ENCODE measurements around the gene PUM2. TPM values are rescaled to one million over a fixed set of nuclear protein-coding genes. Genes with fewer than 3 reads are reported as not detected.

PUM2 gene
- total and polyA plus RNA-seq, 9 donors, result 40.5 to 69.6 (median 55.2) TPM

- 78% methylated on average over 3 of the region's 5 CpGs for WGBS (ENCODE audit: insufficient coverage)
- Histone ChIP-seq H3K27ac (ENCODE audit: low read length) (no peak overlapping the region), H3K4me3 (ENCODE audit: low read length) (no peak overlapping the region), H3K36me3 (ENCODE audit: control insufficient read depth, insufficient read depth, low read length) (peaks cover 35% of the 10 kb centered on the region), H3K27me3 (ENCODE audit: control insufficient read depth, insufficient read depth, low read length) (no peaks in the 10 kb centered on the region), H3K9me3 (replicated peaks; ENCODE audit: control insufficient read depth, low read depth, low read length) (no peaks in the 10 kb centered on the region), H3K4me1 (ENCODE audit: control insufficient read depth, insufficient read depth, low read length) (no peaks in the 10 kb centered on the region)
- no peak for DNase-seq
These were observed 50.0 kb downstream of the PUM2 start for GRCh38 chr2:20300656-20301055.

DNA sequence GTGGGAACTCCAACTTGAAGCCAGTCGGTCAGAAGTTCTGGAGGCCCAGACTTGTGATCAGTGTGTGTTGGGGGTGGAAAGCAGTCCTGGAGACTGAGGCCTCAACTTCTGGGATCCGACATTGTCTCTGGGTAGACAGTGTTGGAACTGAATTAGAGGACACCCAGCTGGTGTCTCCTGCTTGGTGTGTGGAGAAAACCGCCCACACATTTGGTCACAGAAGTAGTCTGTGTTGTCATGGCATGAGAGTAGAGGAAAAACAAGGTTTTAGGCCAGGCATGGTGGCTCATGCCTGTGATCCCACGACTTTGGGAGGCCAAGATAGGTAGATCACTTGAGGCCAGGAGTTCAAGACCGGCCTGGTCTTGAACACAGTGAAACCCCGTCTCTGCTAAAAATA, 51.5 kb downstream of the PUM2 start:
- WGBS (ENCODE audit: insufficient coverage), result 94% methylated on average over 5 of the region's 6 CpGs
- H3K4me1 ChIP-seq (ENCODE audit: control insufficient read depth, insufficient read depth, low read length), result no peaks in the 10 kb centered on the region
- no peaks in the 10 kb centered on the region for H3K9me3 ChIP-seq (replicated peaks; ENCODE audit: control insufficient read depth, low read depth, low read length)
- no peak for DNase-seq
- no peaks in the 10 kb centered on the region for H3K27me3 ChIP-seq (ENCODE audit: control insufficient read depth, insufficient read depth, low read length)
- no peak overlapping the region for H3K4me3 ChIP-seq (ENCODE audit: low read length)
- H3K36me3 ChIP-seq (ENCODE audit: control insufficient read depth, insufficient read depth, low read length), result peaks cover 38% of the 10 kb centered on the region
- H3K27ac ChIP-seq (ENCODE audit: low read length), result no peak overlapping the region

GRCh38 chr2:20294231-20294630, 56.4 kb downstream of the PUM2 start:
- Histone ChIP-seq H3K27me3 (ENCODE audit: control insufficient read depth, insufficient read depth, low read length) (no peaks in the 10 kb centered on the region), H3K36me3 (ENCODE audit: control insufficient read depth, insufficient read depth, low read length) (peaks cover 43% of the 10 kb centered on the region), H3K27ac (ENCODE audit: low read length) (no peak overlapping the region), H3K4me1 (ENCODE audit: control insufficient read depth, insufficient read depth, low read length) (peaks cover 3% of the 10 kb centered on the region), H3K4me3 (ENCODE audit: low read length) (no peak overlapping the region), H3K9me3 (replicated peaks; ENCODE audit: control insufficient read depth, low read depth, low read length) (no peaks in the 10 kb centered on the region)
- DNase-seq, result no peak
- no CpG with 5 or more reads among the region's 9 CpGs for WGBS (ENCODE audit: insufficient coverage)

GRCh38 chr2:20292984-20293383, 57.7 kb downstream of the PUM2 start:
- no CpG with 5 or more reads among the region's 5 CpGs for WGBS (ENCODE audit: insufficient coverage)

GRCh38 chr2:20291846-20292408, 58.7 kb downstream of the PUM2 start:
- Histone ChIP-seq H3K27me3 (ENCODE audit: control insufficient read depth, insufficient read depth, low read length) (no peaks in the 10 kb centered on the region), H3K27ac (ENCODE audit: low read length) (no peak overlapping the region), H3K36me3 (ENCODE audit: control insufficient read depth, insufficient read depth, low read length) (peaks cover 44% of the 10 kb centered on the region), H3K4me1 (ENCODE audit: control insufficient read depth, insufficient read depth, low read length) (peaks cover 3% of the 10 kb centered on the region), H3K4me3 (ENCODE audit: low read length) (no peak overlapping the region), H3K9me3 (replicated peaks; ENCODE audit: control insufficient read depth, low read depth, low read length) (no peaks in the 10 kb centered on the region)
- no peak for DNase-seq
- 89% methylated on average over 8 of the region's 13 CpGs for WGBS (ENCODE audit: insufficient coverage)

More at GRCh38 chr2:20292984-20293383, 57.7 kb downstream of the PUM2 start:
- peaks cover 44% of the 10 kb centered on the region for H3K36me3 ChIP-seq (ENCODE audit: control insufficient read depth, insufficient read depth, low read length)
- no peaks in the 10 kb centered on the region for H3K27me3 ChIP-seq (ENCODE audit: control insufficient read depth, insufficient read depth, low read length)
- H3K4me3 ChIP-seq (ENCODE audit: low read length), result no peak overlapping the region
- DNase-seq, result no peak
- no peak overlapping the region for H3K27ac ChIP-seq (ENCODE audit: low read length)
- H3K4me1 ChIP-seq (ENCODE audit: control insufficient read depth, insufficient read depth, low read length), result peaks cover 3% of the 10 kb centered on the region
- no peaks in the 10 kb centered on the region for H3K9me3 ChIP-seq (replicated peaks; ENCODE audit: control insufficient read depth, low read depth, low read length)

DNA sequence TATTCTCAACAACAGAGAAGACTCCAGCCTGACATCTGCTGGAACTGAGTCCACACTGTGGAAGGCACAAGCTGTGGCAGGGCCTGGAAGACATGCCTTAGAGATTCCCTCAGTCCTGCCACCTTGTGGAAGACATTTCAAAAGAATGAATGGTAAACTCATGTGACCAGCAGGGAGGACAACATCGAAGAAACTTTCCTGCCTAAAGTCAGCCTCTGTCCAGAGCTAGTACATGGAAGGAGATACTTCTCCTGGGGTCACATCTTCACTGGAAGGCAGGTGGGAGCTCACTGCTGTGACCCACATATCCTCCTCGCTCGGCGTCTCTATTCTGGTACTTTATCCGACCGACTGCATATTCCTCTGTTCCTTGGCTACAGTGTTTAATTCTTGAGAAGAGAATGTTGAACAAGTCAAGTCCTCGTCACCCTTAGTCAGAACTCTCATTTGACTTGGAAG, 59.5 kb downstream of the PUM2 start:
- Histone ChIP-seq H3K4me3 (ENCODE audit: low read length) (no peak overlapping the region), H3K9me3 (replicated peaks; ENCODE audit: control insufficient read depth, low read depth, low read length) (no peaks in the 10 kb centered on the region), H3K27me3 (ENCODE audit: control insufficient read depth, insufficient read depth, low read length) (no peaks in the 10 kb centered on the region), H3K36me3 (ENCODE audit: control insufficient read depth, insufficient read depth, low read length) (peaks cover 38% of the 10 kb centered on the region), H3K4me1 (ENCODE audit: control insufficient read depth, insufficient read depth, low read length) (peaks cover 3% of the 10 kb centered on the region), H3K27ac (ENCODE audit: low read length) (no peak overlapping the region)
- peak; percentile 76 for DNase-seq
- 0% methylated on average over 1 of the region's 7 CpGs for WGBS (ENCODE audit: insufficient coverage)

GRCh38 chr2:20288642-20289340, 61.9 kb downstream of the PUM2 start:
- no peak overlapping the region for H3K27ac ChIP-seq (ENCODE audit: low read length)
- peaks cover 5% of the 10 kb centered on the region for H3K4me1 ChIP-seq (ENCODE audit: control insufficient read depth, insufficient read depth, low read length)
- no peaks in the 10 kb centered on the region for H3K27me3 ChIP-seq (ENCODE audit: control insufficient read depth, insufficient read depth, low read length)
- no peaks in the 10 kb centered on the region for H3K9me3 ChIP-seq (replicated peaks; ENCODE audit: control insufficient read depth, low read depth, low read length)
- WGBS (ENCODE audit: insufficient coverage), result 77% methylated on average over 3 of the region's 7 CpGs
- H3K36me3 ChIP-seq (ENCODE audit: control insufficient read depth, insufficient read depth, low read length), result peaks cover 45% of the 10 kb centered on the region
- DNase-seq, result peak; percentile 13
- H3K4me3 ChIP-seq (ENCODE audit: low read length), result no peak overlapping the region

DNA sequence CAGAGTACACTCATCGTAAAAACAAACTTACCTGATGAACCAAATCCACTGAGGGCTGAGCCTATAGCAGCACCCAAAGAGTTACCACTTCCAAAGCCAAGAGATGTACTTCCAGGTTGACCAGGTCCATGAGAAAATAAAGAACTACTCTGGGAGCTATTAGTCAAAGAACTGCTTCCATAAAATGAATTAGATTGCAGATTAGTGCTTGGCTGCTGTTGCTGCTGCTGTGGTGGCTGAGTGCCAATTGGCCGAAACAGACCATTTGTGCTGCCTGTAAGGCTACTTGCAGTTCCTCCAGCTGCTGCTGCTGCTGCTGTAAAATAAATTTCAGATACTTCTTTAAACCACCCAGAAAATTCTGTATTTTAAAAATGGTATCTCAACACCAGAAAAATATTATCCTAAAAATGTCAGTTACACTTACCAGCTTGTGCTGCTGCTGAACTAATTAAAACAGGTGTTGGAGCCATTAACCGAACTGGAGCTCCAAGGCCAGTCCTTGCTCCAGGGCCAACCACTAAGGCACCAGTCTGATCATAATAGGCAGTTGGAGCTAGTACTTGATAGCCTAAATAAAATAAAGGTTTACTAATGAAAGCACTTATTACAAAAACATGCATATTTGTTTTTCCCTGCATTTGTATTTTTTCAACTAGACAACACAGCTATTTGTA, 67.6 kb downstream of the PUM2 start:
- H3K36me3 ChIP-seq (ENCODE audit: control insufficient read depth, insufficient read depth, low read length), result peaks cover 28% of the 10 kb centered on the region
- no peaks in the 10 kb centered on the region for H3K9me3 ChIP-seq (replicated peaks; ENCODE audit: control insufficient read depth, low read depth, low read length)
- H3K27me3 ChIP-seq (ENCODE audit: control insufficient read depth, insufficient read depth, low read length), result no peaks in the 10 kb centered on the region
- peak; percentile 91 for DNase-seq
- peaks cover 8% of the 10 kb centered on the region for H3K4me1 ChIP-seq (ENCODE audit: control insufficient read depth, insufficient read depth, low read length)
- no peak overlapping the region for H3K4me3 ChIP-seq (ENCODE audit: low read length)
- H3K27ac ChIP-seq (ENCODE audit: low read length), result peak overlapping the region; percentile 6
- 15% methylated on average over 2 of the region's 3 CpGs for WGBS (ENCODE audit: insufficient coverage)

- WGBS (ENCODE audit: insufficient coverage), result 20% methylated on average over 1 of the region's 2 CpGs
- H3K4me3 ChIP-seq (ENCODE audit: low read length), result no peak overlapping the region
- peak; percentile 70 for DNase-seq
- H3K4me1 ChIP-seq (ENCODE audit: control insufficient read depth, insufficient read depth, low read length), result peaks cover 8% of the 10 kb centered on the region
- H3K27me3 ChIP-seq (ENCODE audit: control insufficient read depth, insufficient read depth, low read length), result no peaks in the 10 kb centered on the region
- no peak overlapping the region for H3K27ac ChIP-seq (ENCODE audit: low read length)
- H3K9me3 ChIP-seq (replicated peaks; ENCODE audit: control insufficient read depth, low read depth, low read length), result no peaks in the 10 kb centered on the region
- peaks cover 28% of the 10 kb centered on the region for H3K36me3 ChIP-seq (ENCODE audit: control insufficient read depth, insufficient read depth, low read length)
These were observed 68.8 kb downstream of the PUM2 start for GRCh38 chr2:20281876-20282275.

DNA sequence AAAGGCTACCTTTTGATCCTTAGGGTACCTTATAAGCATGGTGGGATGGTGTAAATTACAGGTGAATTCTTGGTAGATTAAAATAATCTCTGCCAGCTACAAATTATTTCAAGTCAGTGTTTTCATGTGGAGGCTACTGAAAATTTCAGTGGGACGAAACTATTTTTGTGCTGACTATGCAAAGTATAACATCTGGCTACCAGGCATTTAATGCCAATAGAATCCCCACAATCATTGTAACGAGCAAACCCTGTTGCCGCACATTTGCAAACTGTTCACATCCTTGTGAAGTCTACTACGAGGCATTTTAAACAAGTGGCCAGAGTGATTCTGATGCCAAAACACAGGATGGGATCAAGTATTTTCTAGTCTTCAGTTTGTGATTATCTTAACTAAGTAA, 77.6 kb downstream of the PUM2 start:
- no peak for DNase-seq
- Histone ChIP-seq H3K9me3 (replicated peaks; ENCODE audit: control insufficient read depth, low read depth, low read length) (no peaks in the 10 kb centered on the region), H3K27ac (ENCODE audit: low read length) (no peak overlapping the region), H3K4me3 (ENCODE audit: low read length) (no peak overlapping the region), H3K36me3 (ENCODE audit: control insufficient read depth, insufficient read depth, low read length) (peaks cover 12% of the 10 kb centered on the region), H3K27me3 (ENCODE audit: control insufficient read depth, insufficient read depth, low read length) (no peaks in the 10 kb centered on the region), H3K4me1 (ENCODE audit: control insufficient read depth, insufficient read depth, low read length) (no peaks in the 10 kb centered on the region)
- WGBS (ENCODE audit: insufficient coverage), result no CpG with 5 or more reads among the region's 4 CpGs
